ENCODE data around the gene ARRDC4. TPM values are rescaled to one million over a fixed set of nuclear protein-coding genes. Genes with fewer than 3 reads are reported as not detected.
A peak's percentile ranks its signal among the peaks of the same experiment; 100 is the strongest.

Gene ARRDC4, protein sequence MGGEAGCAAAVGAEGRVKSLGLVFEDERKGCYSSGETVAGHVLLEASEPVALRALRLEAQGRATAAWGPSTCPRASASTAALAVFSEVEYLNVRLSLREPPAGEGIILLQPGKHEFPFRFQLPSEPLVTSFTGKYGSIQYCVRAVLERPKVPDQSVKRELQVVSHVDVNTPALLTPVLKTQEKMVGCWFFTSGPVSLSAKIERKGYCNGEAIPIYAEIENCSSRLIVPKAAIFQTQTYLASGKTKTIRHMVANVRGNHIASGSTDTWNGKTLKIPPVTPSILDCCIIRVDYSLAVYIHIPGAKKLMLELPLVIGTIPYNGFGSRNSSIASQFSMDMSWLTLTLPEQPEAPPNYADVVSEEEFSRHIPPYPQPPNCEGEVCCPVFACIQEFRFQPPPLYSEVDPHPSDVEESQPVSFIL
- 11.2 TPM for polyA plus RNA-seq (2013, experiment 1 of 2)
- 11.7 TPM for polyA plus RNA-seq (2013, experiment 2 of 2)

DNA sequence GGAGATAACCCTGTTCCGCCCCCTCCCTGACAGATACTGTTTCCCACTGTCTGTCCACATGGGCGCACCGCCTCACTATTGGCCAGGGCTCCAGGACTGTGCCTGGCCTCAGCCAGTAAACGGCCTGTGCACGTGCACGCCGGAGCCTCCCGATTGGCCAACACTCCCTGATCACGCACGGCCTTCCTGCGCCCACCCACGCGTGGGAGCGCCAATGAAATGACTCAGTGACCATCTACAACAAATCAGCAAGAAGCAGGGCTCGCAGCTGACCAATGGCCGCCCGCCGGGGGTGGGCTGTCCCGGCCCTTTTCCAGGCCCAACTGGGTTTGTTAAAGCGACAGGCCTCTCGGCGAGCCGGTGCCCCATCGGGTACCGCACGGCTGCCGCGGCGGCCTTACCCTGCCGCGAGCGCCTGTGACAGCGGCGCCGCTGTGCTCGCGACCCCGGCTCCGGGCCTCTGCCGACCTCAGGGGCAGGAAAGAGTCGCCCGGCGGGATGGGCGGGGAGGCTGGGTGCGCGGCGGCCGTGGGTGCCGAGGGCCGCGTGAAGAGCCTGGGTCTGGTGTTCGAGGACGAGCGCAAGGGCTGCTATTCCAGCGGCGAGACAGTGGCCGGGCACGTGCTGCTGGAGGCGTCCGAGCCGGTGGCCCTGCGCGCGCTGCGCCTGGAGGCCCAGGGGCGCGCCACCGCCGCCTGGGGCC lies at the start of gene ARRDC4:
ARRDC4 (plus strand) TSS at position 340 of the 703 bp plus-strand sequence; CDS start at position 499, 159 bp downstream.
- H3K9ac ChIP-seq (ENCODE audit: low read length), result peak within 1 kb of the TSS; percentile 87
- H3K4me3 ChIP-seq (ENCODE audit: insufficient read depth in 1 of 2, low read depth in 1 of 2, low read length in 2 of 2), result peak within 1 kb of the TSS; percentile 86 to 90
- peak within 1 kb of the TSS; percentile 50 for H4K91ac ChIP-seq (ENCODE audit: low read length)
- peak within 1 kb of the TSS; percentile 85 for H2BK120ac ChIP-seq (ENCODE audit: low read depth, low read length)
- no peaks in the 10 kb centered on the region for H3K36me3 ChIP-seq (ENCODE audit: control insufficient read depth in 1 of 2, insufficient read depth in 2 of 2, low read depth in 1 of 2, low read length in 2 of 2)
- H2BK15ac ChIP-seq (ENCODE audit: low read depth, poor library complexity, severe bottlenecking), result peak within 1 kb of the TSS; percentile 52
- H2BK12ac ChIP-seq (ENCODE audit: low read length in 2 of 2), result peak within 1 kb of the TSS in 1 of 2 experiments; percentile 73
- H4K8ac ChIP-seq (ENCODE audit: low read length), result no peak within 1 kb of the TSS
- H3K27me3 ChIP-seq (ENCODE audit: control insufficient read depth in 1 of 2, insufficient read depth in 1 of 2, low read length in 2 of 2), result no peaks in the 10 kb centered on the region
- H3K18ac ChIP-seq (ENCODE audit: low read depth in 1 of 2, low read length in 2 of 2), result peak within 1 kb of the TSS; percentile 89
- H3K27ac ChIP-seq (ENCODE audit: low read length, poor library complexity, severe bottlenecking), result peak within 1 kb of the TSS; percentile 22
- peak; percentile 100 for DNase-seq
- no peak within 1 kb of the TSS for H2AK5ac ChIP-seq (ENCODE audit: low read length, severe bottlenecking)
- H2AFZ ChIP-seq (ENCODE audit: low read depth, low read length), result peak within 1 kb of the TSS; percentile 100
- H3K79me1 ChIP-seq (replicated peaks; ENCODE audit: low read length, poor library complexity, severe bottlenecking), result peaks cover 16% of the 10 kb centered on the region
- 0% methylated on average over 66 of the region's 69 CpGs for WGBS
- H3K23ac ChIP-seq (ENCODE audit: low read length in 2 of 2), result no peak within 1 kb of the TSS
- peaks cover 4% of the 10 kb centered on the region for H3K4me1 ChIP-seq (ENCODE audit: control insufficient read depth, insufficient read depth, low read depth, low read length)
- peak within 1 kb of the TSS in 1 of 2 experiments; percentile 83 for H3K14ac ChIP-seq (ENCODE audit: low read length in 2 of 2)
- no peak within 1 kb of the TSS for H2BK5ac ChIP-seq (ENCODE audit: low read depth, low read length, poor library complexity, severe bottlenecking)
- peak within 1 kb of the TSS in 1 of 2 experiments; percentile 68 for H3K4ac ChIP-seq (ENCODE audit: low read depth in 1 of 2, low read length in 2 of 2)
- H3K9me3 ChIP-seq (ENCODE audit: control insufficient read depth, low read length), result no peaks in the 10 kb centered on the region
- peak within 1 kb of the TSS; percentile 86 for H3K4me2 ChIP-seq (ENCODE audit: low read length, poor library complexity, severe bottlenecking)

DNA sequence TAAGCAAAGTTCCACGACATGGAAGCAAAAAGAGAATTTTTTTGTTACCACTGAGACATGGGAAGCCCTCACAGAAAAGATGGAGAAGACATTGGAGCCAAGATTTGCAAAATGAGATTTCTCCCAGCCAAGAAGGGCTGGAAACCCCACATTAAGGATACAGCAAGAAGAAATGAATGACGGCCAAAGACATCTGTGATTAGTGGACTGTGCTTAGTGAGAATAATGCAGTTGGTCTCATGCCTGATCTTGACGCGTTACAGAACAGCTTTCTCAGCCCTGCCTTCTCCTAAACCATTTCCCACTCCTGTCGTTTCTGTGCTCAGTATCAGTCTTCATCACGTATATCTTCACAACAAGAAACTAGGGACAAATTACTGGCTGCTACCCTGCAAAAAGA lies 45.8 kb upstream of the ARRDC4 start:
- Histone ChIP-seq H2BK5ac (ENCODE audit: low read depth, low read length, poor library complexity, severe bottlenecking) (no peak overlapping the region), H3K27me3 (ENCODE audit: control insufficient read depth in 1 of 2, insufficient read depth in 1 of 2, low read length in 2 of 2) (peaks cover 0 to 24% of the 10 kb centered on the region in 2 experiments), H3K79me1 (replicated peaks; ENCODE audit: low read length, poor library complexity, severe bottlenecking) (no peaks in the 10 kb centered on the region), H3K4me2 (ENCODE audit: low read length, poor library complexity, severe bottlenecking) (no peak overlapping the region), H3K27ac (ENCODE audit: low read length, poor library complexity, severe bottlenecking) (no peak overlapping the region), H4K91ac (ENCODE audit: low read length) (no peak overlapping the region), H3K23ac (ENCODE audit: low read length in 2 of 2) (no peak overlapping the region), H3K9ac (ENCODE audit: low read length) (no peak overlapping the region), H3K36me3 (ENCODE audit: control insufficient read depth in 1 of 2, insufficient read depth in 2 of 2, low read depth in 1 of 2, low read length in 2 of 2) (no peaks in the 10 kb centered on the region), H2AK5ac (ENCODE audit: low read length, severe bottlenecking) (no peak overlapping the region), H4K8ac (ENCODE audit: low read length) (no peak overlapping the region), H2BK120ac (ENCODE audit: low read depth, low read length) (no peak overlapping the region), H2BK15ac (ENCODE audit: low read depth, poor library complexity, severe bottlenecking) (no peak overlapping the region), H3K14ac (ENCODE audit: low read length in 2 of 2) (no peak overlapping the region), H3K4me3 (ENCODE audit: insufficient read depth in 1 of 2, low read depth in 1 of 2, low read length in 2 of 2) (no peak overlapping the region), H2BK12ac (ENCODE audit: low read length in 2 of 2) (no peak overlapping the region), H3K4me1 (ENCODE audit: control insufficient read depth, insufficient read depth, low read depth, low read length) (no peaks in the 10 kb centered on the region), H2AFZ (ENCODE audit: low read depth, low read length) (no peak overlapping the region), H3K9me3 (ENCODE audit: control insufficient read depth, low read length) (no peaks in the 10 kb centered on the region), H3K4ac (ENCODE audit: low read depth in 1 of 2, low read length in 2 of 2) (no peak overlapping the region), H3K18ac (ENCODE audit: low read depth in 1 of 2, low read length in 2 of 2) (no peak overlapping the region)
- no peak for DNase-seq
- 80% methylated on average over 5 of the region's 6 CpGs for WGBS

DNA sequence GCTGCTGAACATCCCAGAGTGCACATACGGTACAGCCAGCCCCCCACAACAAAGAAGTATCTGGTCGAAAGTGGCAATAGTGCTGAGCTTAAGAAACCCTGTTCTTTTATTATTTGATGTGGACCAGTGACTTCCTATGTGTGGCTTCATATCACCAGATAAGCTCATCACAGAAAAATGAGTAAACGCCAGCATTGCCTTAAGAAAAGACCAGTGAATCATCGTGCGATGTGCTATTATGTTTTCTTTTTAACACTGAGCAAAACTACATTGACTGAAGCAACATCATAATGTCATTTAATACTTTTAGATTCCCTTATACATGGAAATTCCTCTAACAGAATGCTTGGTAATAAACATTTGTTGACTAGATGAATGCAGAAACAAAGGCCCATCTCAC lies 45.2 kb upstream of the ARRDC4 start:
- no peak overlapping the region for H2AK5ac ChIP-seq (ENCODE audit: low read length, severe bottlenecking)
- H3K14ac ChIP-seq (ENCODE audit: low read length in 2 of 2), result no peak overlapping the region
- no peak overlapping the region for H2BK120ac ChIP-seq (ENCODE audit: low read depth, low read length)
- H3K23ac ChIP-seq (ENCODE audit: low read length in 2 of 2), result no peak overlapping the region
- H2BK5ac ChIP-seq (ENCODE audit: low read depth, low read length, poor library complexity, severe bottlenecking), result no peak overlapping the region
- no peaks in the 10 kb centered on the region for H3K9me3 ChIP-seq (ENCODE audit: control insufficient read depth, low read length)
- no peak overlapping the region for H4K8ac ChIP-seq (ENCODE audit: low read length)
- no peak overlapping the region for H4K91ac ChIP-seq (ENCODE audit: low read length)
- no peak overlapping the region for H2BK12ac ChIP-seq (ENCODE audit: low read length in 2 of 2)
- no peak overlapping the region for H2BK15ac ChIP-seq (ENCODE audit: low read depth, poor library complexity, severe bottlenecking)
- 83% methylated on average over 5 of the region's 5 CpGs for WGBS
- H3K4me2 ChIP-seq (ENCODE audit: low read length, poor library complexity, severe bottlenecking), result no peak overlapping the region
- DNase-seq, result no peak
- no peak overlapping the region for H3K18ac ChIP-seq (ENCODE audit: low read depth in 1 of 2, low read length in 2 of 2)
- no peak overlapping the region for H3K9ac ChIP-seq (ENCODE audit: low read length)
- no peak overlapping the region for H2AFZ ChIP-seq (ENCODE audit: low read depth, low read length)
- H3K4me1 ChIP-seq (ENCODE audit: control insufficient read depth, insufficient read depth, low read depth, low read length), result no peaks in the 10 kb centered on the region
- no peaks in the 10 kb centered on the region for H3K36me3 ChIP-seq (ENCODE audit: control insufficient read depth in 1 of 2, insufficient read depth in 2 of 2, low read depth in 1 of 2, low read length in 2 of 2)
- H3K4me3 ChIP-seq (ENCODE audit: insufficient read depth in 1 of 2, low read depth in 1 of 2, low read length in 2 of 2), result no peak overlapping the region
- H3K27ac ChIP-seq (ENCODE audit: low read length, poor library complexity, severe bottlenecking), result no peak overlapping the region
- H3K4ac ChIP-seq (ENCODE audit: low read depth in 1 of 2, low read length in 2 of 2), result no peak overlapping the region
- H3K27me3 ChIP-seq (ENCODE audit: control insufficient read depth in 1 of 2, insufficient read depth in 1 of 2, low read length in 2 of 2), result peaks cover 0 to 24% of the 10 kb centered on the region in 2 experiments
- no peaks in the 10 kb centered on the region for H3K79me1 ChIP-seq (replicated peaks; ENCODE audit: low read length, poor library complexity, severe bottlenecking)

DNA sequence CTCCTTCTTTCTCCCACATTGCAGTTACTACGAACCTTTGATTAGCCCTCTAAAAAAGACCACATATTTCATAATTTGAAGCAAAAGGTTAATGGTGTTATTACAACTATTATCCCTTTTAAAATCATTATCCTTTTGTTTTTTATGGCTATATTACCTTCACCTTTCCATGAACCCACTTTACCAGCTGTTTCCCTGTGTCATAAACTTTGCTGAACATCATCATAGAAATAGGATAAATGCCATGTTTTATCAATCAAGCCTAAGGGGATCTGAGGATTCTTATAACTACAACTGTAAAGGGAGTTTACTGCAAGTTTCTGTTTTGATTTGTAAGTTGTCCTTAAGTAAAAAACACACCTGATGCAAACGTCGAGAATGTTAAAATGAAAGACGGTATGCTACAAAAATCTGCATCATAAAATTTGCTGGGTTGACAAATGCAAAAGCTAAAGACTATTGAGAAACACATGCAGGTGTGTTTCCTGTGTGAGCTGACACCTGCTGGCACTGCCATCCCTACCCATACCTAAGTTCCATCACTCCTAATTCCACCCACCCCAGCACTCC lies 39.1 kb upstream of the ARRDC4 start:
- H4K91ac ChIP-seq (ENCODE audit: low read length), result no peak overlapping the region
- peaks cover 0 to 7% of the 10 kb centered on the region in 2 experiments for H3K27me3 ChIP-seq (ENCODE audit: control insufficient read depth in 1 of 2, insufficient read depth in 1 of 2, low read length in 2 of 2)
- H3K14ac ChIP-seq (ENCODE audit: low read length in 2 of 2), result no peak overlapping the region
- no peak for DNase-seq
- no peak overlapping the region for H3K4me2 ChIP-seq (ENCODE audit: low read length, poor library complexity, severe bottlenecking)
- H3K23ac ChIP-seq (ENCODE audit: low read length in 2 of 2), result no peak overlapping the region
- H3K27ac ChIP-seq (ENCODE audit: low read length, poor library complexity, severe bottlenecking), result no peak overlapping the region
- H2AFZ ChIP-seq (ENCODE audit: low read depth, low read length), result no peak overlapping the region
- no peak overlapping the region for H3K18ac ChIP-seq (ENCODE audit: low read depth in 1 of 2, low read length in 2 of 2)
- no peaks in the 10 kb centered on the region for H3K79me1 ChIP-seq (replicated peaks; ENCODE audit: low read length, poor library complexity, severe bottlenecking)
- peaks cover 26% of the 10 kb centered on the region for H3K9me3 ChIP-seq (ENCODE audit: control insufficient read depth, low read length)
- no peak overlapping the region for H3K4ac ChIP-seq (ENCODE audit: low read depth in 1 of 2, low read length in 2 of 2)
- H2BK12ac ChIP-seq (ENCODE audit: low read length in 2 of 2), result no peak overlapping the region
- no peak overlapping the region for H2BK120ac ChIP-seq (ENCODE audit: low read depth, low read length)
- no peak overlapping the region for H2BK15ac ChIP-seq (ENCODE audit: low read depth, poor library complexity, severe bottlenecking)
- H2AK5ac ChIP-seq (ENCODE audit: low read length, severe bottlenecking), result no peak overlapping the region
- H2BK5ac ChIP-seq (ENCODE audit: low read depth, low read length, poor library complexity, severe bottlenecking), result no peak overlapping the region
- H3K4me1 ChIP-seq (ENCODE audit: control insufficient read depth, insufficient read depth, low read depth, low read length), result no peaks in the 10 kb centered on the region
- no peak overlapping the region for H3K9ac ChIP-seq (ENCODE audit: low read length)
- H3K4me3 ChIP-seq (ENCODE audit: insufficient read depth in 1 of 2, low read depth in 1 of 2, low read length in 2 of 2), result no peak overlapping the region
- 95% methylated on average over 3 of the region's 4 CpGs for WGBS
- no peaks in the 10 kb centered on the region for H3K36me3 ChIP-seq (ENCODE audit: control insufficient read depth in 1 of 2, insufficient read depth in 2 of 2, low read depth in 1 of 2, low read length in 2 of 2)
- H4K8ac ChIP-seq (ENCODE audit: low read length), result no peak overlapping the region

Data from mesenchymal stem cell (in vitro differentiated cells and primary cell).